ENCODE data around the gene PRDX5.

- TF ChIP-seq CTCF (IDR thresholded peaks at IDR 0.05), result no peak
- peak in 1 of 2 donors; percentile 71 for TF ChIP-seq POLR2A (IDR thresholded peaks at IDR 0.05)
- TF ChIP-seq POLR2AphosphoS5 (IDR thresholded peaks at IDR 0.05; ENCODE audit: insufficient read depth in 1 of 2, low read depth in 1 of 2), result peak in 1 of 2 donors; percentile 72
These were observed 12.7 kb upstream of the PRDX5 start, which contains the start of gene ESRRA for GRCh38 chr11:64305075-64305690.
